ENCODE results near the gene YBX1. TPM values are rescaled to one million over a fixed set of nuclear protein-coding genes. Genes with fewer than 3 reads are reported as not detected.
"Not testable (repeated sequence)": the region's sequence is repeated elsewhere in the genome, so short reads cannot be mapped to it uniquely, and the experiment has no call there.

The YBX1 gene
- total and polyA plus RNA-seq, 9 donors, result 671 to 1,154 (median 1,053) TPM

- 84% methylated on average over 10 of the region's 12 CpGs for WGBS (ENCODE audit: insufficient coverage)
- Histone ChIP-seq H3K36me3 (ENCODE audit: control insufficient read depth, insufficient read depth, low read length) (peaks cover 50% of the 10 kb centered on the region), H3K9me3 (replicated peaks; ENCODE audit: control insufficient read depth, low read depth, low read length) (no peaks in the 10 kb centered on the region), H3K27me3 (ENCODE audit: control insufficient read depth, insufficient read depth, low read length) (no peaks in the 10 kb centered on the region), H3K4me3 (ENCODE audit: low read length) (no peak overlapping the region), H3K4me1 (ENCODE audit: control insufficient read depth, insufficient read depth, low read length) (no peaks in the 10 kb centered on the region), H3K27ac (ENCODE audit: low read length) (no peak overlapping the region)
- DNase-seq, result no peak
Measured at GRCh38 chr1:42746436-42747105, 64.4 kb downstream of the YBX1 start.

- Histone ChIP-seq H3K4me3 (ENCODE audit: low read length) (no peak overlapping the region), H3K27ac (ENCODE audit: low read length) (no peak overlapping the region), H3K4me1 (ENCODE audit: control insufficient read depth, insufficient read depth, low read length) (no peaks in the 10 kb centered on the region), H3K9me3 (replicated peaks; ENCODE audit: control insufficient read depth, low read depth, low read length) (no peaks in the 10 kb centered on the region), H3K27me3 (ENCODE audit: control insufficient read depth, insufficient read depth, low read length) (no peaks in the 10 kb centered on the region), H3K36me3 (ENCODE audit: control insufficient read depth, insufficient read depth, low read length) (peaks cover 56% of the 10 kb centered on the region)
- no peak for DNase-seq
- 51% methylated on average over 12 of the region's 14 CpGs for WGBS (ENCODE audit: insufficient coverage)
Measured at GRCh38 chr1:42747125-42747524, 64.9 kb downstream of the YBX1 start.

- DNase-seq, result no peak
- Histone ChIP-seq H3K9me3 (replicated peaks; ENCODE audit: control insufficient read depth, low read depth, low read length) (no peaks in the 10 kb centered on the region), H3K36me3 (ENCODE audit: control insufficient read depth, insufficient read depth, low read length) (peaks cover 63% of the 10 kb centered on the region), H3K4me1 (ENCODE audit: control insufficient read depth, insufficient read depth, low read length) (no peaks in the 10 kb centered on the region), H3K27me3 (ENCODE audit: control insufficient read depth, insufficient read depth, low read length) (no peaks in the 10 kb centered on the region), H3K4me3 (ENCODE audit: low read length) (no peak overlapping the region), H3K27ac (ENCODE audit: low read length) (no peak overlapping the region)
- WGBS (ENCODE audit: insufficient coverage), result 81% methylated on average over 8 of the region's 10 CpGs
Measured at GRCh38 chr1:42748021-42748420, 65.8 kb downstream of the YBX1 start.

GRCh38 chr1:42748461-42749410 lies 66.5 kb downstream of the YBX1 start:
- no peak overlapping the region for H3K27ac ChIP-seq (ENCODE audit: low read length)
- no peaks in the 10 kb centered on the region for H3K27me3 ChIP-seq (ENCODE audit: control insufficient read depth, insufficient read depth, low read length)
- no peak for DNase-seq
- H3K9me3 ChIP-seq (replicated peaks; ENCODE audit: control insufficient read depth, low read depth, low read length), result no peaks in the 10 kb centered on the region
- WGBS (ENCODE audit: insufficient coverage), result 86% methylated on average over 13 of the region's 14 CpGs
- peaks cover 67% of the 10 kb centered on the region for H3K36me3 ChIP-seq (ENCODE audit: control insufficient read depth, insufficient read depth, low read length)
- no peak overlapping the region for H3K4me3 ChIP-seq (ENCODE audit: low read length)
- H3K4me1 ChIP-seq (ENCODE audit: control insufficient read depth, insufficient read depth, low read length), result no peaks in the 10 kb centered on the region

DNA sequence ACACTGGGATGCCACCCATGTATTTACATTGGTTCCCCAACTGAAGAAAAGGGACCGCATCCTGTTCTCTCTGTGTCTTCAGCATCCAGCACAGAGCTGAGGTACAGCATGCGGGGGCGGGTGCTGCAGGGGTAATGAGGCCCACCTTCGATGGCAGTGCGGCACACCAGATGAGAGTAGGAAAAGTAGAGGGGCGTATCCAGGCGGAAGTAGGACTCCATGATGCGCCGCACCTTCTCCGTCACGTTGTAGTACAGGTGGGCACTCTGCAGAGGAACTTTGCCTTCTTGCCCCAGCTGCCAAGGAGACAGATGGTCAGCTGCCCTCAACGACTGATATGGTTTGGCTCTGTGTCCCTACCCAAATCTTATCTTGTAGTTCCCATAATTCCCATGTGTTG lies 67.8 kb downstream of the YBX1 start:
- Histone ChIP-seq H3K4me1 (ENCODE audit: control insufficient read depth, insufficient read depth, low read length) (no peaks in the 10 kb centered on the region), H3K36me3 (ENCODE audit: control insufficient read depth, insufficient read depth, low read length) (peaks cover 80% of the 10 kb centered on the region), H3K9me3 (replicated peaks; ENCODE audit: control insufficient read depth, low read depth, low read length) (no peaks in the 10 kb centered on the region), H3K27me3 (ENCODE audit: control insufficient read depth, insufficient read depth, low read length) (no peaks in the 10 kb centered on the region), H3K4me3 (ENCODE audit: low read length) (no peak overlapping the region), H3K27ac (ENCODE audit: low read length) (no peak overlapping the region)
- 95% methylated on average over 11 of the region's 12 CpGs for whole genome bisulfite sequencing (ENCODE audit: insufficient coverage)
- no peak for DNase-seq

DNA sequence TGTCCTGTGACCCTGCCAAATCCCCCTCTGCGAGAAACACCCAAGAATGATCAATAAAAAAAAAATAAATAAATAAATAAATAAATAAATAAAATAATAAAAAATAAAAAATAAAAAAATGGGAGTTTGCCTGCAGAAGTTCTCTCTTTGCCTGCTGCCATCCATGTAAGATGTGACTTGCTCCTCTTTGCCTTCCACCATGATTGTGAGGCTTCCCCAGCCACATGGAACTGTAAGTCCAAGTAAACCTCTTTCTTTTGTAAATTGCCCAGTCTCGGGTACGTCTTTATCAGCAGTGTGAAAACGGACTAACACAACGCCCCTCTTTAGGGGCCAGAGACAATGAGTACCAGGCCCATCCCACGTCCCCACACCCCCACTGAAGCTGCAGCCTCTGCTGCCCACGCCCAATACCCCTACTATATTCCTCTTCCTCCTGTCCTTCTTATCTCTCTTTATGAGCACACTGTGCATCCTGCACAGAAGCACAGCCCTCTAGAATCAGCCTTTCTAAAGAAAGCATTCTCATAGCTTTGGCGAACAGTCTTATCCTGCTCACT lies 69.4 kb downstream of the YBX1 start:
- H3K27me3 ChIP-seq (ENCODE audit: control insufficient read depth, insufficient read depth, low read length), result not testable (repeated sequence)

GRCh38 chr1:42752284-42752683 lies 70.1 kb downstream of the YBX1 start:
- WGBS (ENCODE audit: insufficient coverage), result 91% methylated on average over 5 of the region's 6 CpGs
- no peak for DNase-seq
- H3K27me3 ChIP-seq (ENCODE audit: control insufficient read depth, insufficient read depth, low read length), result no peaks in the 10 kb centered on the region
- no peaks in the 10 kb centered on the region for H3K9me3 ChIP-seq (replicated peaks; ENCODE audit: control insufficient read depth, low read depth, low read length)
- no peaks in the 10 kb centered on the region for H3K4me1 ChIP-seq (ENCODE audit: control insufficient read depth, insufficient read depth, low read length)
- H3K36me3 ChIP-seq (ENCODE audit: control insufficient read depth, insufficient read depth, low read length), result peaks cover 80% of the 10 kb centered on the region
- no peak overlapping the region for H3K4me3 ChIP-seq (ENCODE audit: low read length)
- H3K27ac ChIP-seq (ENCODE audit: low read length), result no peak overlapping the region

More for the DNA sequence above, 69.4 kb downstream of the YBX1 start:
- H3K27ac ChIP-seq (ENCODE audit: low read length); H3K4me3 ChIP-seq (ENCODE audit: low read length); H3K4me1 ChIP-seq (ENCODE audit: control insufficient read depth, insufficient read depth, low read length); DNase-seq; H3K9me3 ChIP-seq (replicated peaks; ENCODE audit: control insufficient read depth, low read depth, low read length): not testable (repeated sequence)
- 96% methylated on average over 7 of the region's 8 CpGs for WGBS (ENCODE audit: insufficient coverage)
- peaks cover 80% of the 10 kb centered on the region for H3K36me3 ChIP-seq (ENCODE audit: control insufficient read depth, insufficient read depth, low read length)

DNA sequence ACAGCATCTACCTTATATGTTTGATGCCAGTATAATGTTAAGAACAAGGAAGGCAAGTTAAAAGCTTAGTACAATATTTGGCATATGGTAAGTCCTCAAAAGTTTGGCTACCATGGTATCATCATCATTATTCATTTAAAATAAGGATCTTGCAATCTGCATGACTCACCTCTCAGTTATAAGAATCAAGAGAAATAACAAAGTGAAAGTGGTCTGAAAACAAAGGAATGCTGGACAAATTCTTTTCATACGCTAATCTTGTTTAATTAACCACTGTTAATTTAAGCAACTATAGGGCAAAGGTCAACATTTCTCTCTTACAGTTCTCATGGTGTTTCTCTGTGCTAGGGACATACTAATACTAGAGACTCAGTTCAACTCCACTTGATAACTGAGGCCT lies 70.9 kb downstream of the YBX1 start:
- no peak overlapping the region for H3K4me3 ChIP-seq (ENCODE audit: low read length)
- H3K27me3 ChIP-seq (ENCODE audit: control insufficient read depth, insufficient read depth, low read length), result no peaks in the 10 kb centered on the region
- H3K36me3 ChIP-seq (ENCODE audit: control insufficient read depth, insufficient read depth, low read length), result peaks cover 79% of the 10 kb centered on the region
- H3K27ac ChIP-seq (ENCODE audit: low read length), result no peak overlapping the region
- no CpG with 5 or more reads among the region's 1 CpG for WGBS (ENCODE audit: insufficient coverage)
- H3K9me3 ChIP-seq (replicated peaks; ENCODE audit: control insufficient read depth, low read depth, low read length), result no peaks in the 10 kb centered on the region
- no peaks in the 10 kb centered on the region for H3K4me1 ChIP-seq (ENCODE audit: control insufficient read depth, insufficient read depth, low read length)
- DNase-seq, result no peak
